HEK293T (cell line): ENCODE data around the gene ZNF497.

Source experiments
- ARNT ChIP-seq: fragments of 450-650 bp; IDR thresholded peaks from 2 replicates; pipeline ENCODE4 v1.6.1; 2017; ENCODE audit warnings: mild to moderate bottlenecking
- BHLHE40 ChIP-seq: fragments of 450-650 bp; IDR thresholded peaks from 2 replicates; pipeline ENCODE4 v1.6.1; 2016; ENCODE audit warnings: mild to moderate bottlenecking, moderate library complexity, borderline replicate concordance
- ELF4 ChIP-seq: fragments of 450-650 bp; IDR thresholded peaks from 2 replicates; pipeline ENCODE4 v1.6.1; 2017; ENCODE audit warnings: antibody characterized with exemption
- FOXK2 ChIP-seq: fragments of 450-650 bp; IDR thresholded peaks from 2 replicates; pipeline ENCODE4 v1.6.1; 2016; ENCODE audit warnings: mild to moderate bottlenecking
- FOXM1 ChIP-seq: fragments of 450-650 bp; IDR thresholded peaks from 2 replicates; pipeline ENCODE4 v1.6.1; 2017; ENCODE audit warnings: mild to moderate bottlenecking, borderline replicate concordance
- HDGF ChIP-seq: fragments of 450-650 bp; IDR thresholded peaks from 2 replicates; pipeline ENCODE4 v1.6.1; 2017; ENCODE audit warnings: antibody characterized with exemption, borderline replicate concordance
- LEF1 ChIP-seq: fragments of 450-650 bp; IDR thresholded peaks from 2 replicates; pipeline ENCODE4 v1.6.1; 2017; ENCODE audit warnings: mild to moderate bottlenecking, borderline replicate concordance
- PKNOX1 ChIP-seq: fragments of 450-650 bp; IDR thresholded peaks from 2 replicates; pipeline ENCODE4 v1.6.1; 2016
- SP1 ChIP-seq: fragments of 450-650 bp; IDR thresholded peaks from 2 replicates; pipeline ENCODE4 v1.6.1; 2017
- SUZ12 ChIP-seq: fragments of 450-650 bp; IDR thresholded peaks from 2 replicates; pipeline ENCODE4 v1.6.1; 2016; ENCODE audit warnings: mild to moderate bottlenecking
- TARDBP ChIP-seq: fragments of 450-650 bp; IDR thresholded peaks from 2 replicates; pipeline ENCODE4 v1.6.1; 2016
- ZNF384 ChIP-seq: fragments of 450-650 bp; IDR thresholded peaks from 2 replicates; pipeline ENCODE4 v1.6.1; 2016

GRCh38 chr19:58352760-58353671, 9.5 kb downstream of the ZNF497 start, which contains the start of gene A1BG:
- TF ChIP-seq ZNF384, result no peak
- TF ChIP-seq SP1, result no peak
- TF ChIP-seq ELF4, result no peak
- TF ChIP-seq PKNOX1, result no peak
- TF ChIP-seq LEF1, result no peak
- TF ChIP-seq FOXM1, result no peak
- TF ChIP-seq HDGF, result no peak
- no peak for TF ChIP-seq TARDBP
- no peak for TF ChIP-seq SUZ12
- no peak for TF ChIP-seq BHLHE40
- no peak for TF ChIP-seq FOXK2
- no peak for TF ChIP-seq ARNT
